HG03025 (cell line): ENCODE data around the gene THG1L.
"Not testable (repeated sequence)": the region's sequence is repeated elsewhere in the genome, so short reads cannot be mapped to it uniquely, and the experiment has no call there.

Experiments used
- ATAC-seq: cut with Tn5 transposase; IDR thresholded peaks from one replicate; pipeline ENCODE4 v1.9.1; 2021; ENCODE audit warnings: mild to moderate bottlenecking, moderate library complexity; ENCODE audit not compliant: unreplicated experiment, low FRiP score

THG1L gene

DNA sequence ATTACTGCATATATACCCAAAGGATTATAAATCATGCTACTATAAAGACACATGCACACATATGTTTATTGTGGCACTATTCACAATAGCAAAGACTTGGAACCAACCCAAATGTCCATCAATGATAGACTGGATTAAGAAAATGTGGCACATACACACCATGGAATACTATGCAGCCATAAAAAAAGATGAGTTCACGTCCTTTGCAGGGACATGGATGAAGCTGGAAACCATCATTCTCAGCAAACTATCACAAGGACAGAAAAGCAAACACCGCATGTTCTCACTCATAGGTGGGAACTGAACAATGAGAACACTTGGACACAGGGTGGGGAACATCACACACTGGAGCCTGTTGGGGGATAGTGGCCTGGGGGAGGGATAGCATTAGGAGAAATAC is 4.6 kb upstream of the THG1L start:
- not testable (repeated sequence) for ATAC-seq

DNA sequence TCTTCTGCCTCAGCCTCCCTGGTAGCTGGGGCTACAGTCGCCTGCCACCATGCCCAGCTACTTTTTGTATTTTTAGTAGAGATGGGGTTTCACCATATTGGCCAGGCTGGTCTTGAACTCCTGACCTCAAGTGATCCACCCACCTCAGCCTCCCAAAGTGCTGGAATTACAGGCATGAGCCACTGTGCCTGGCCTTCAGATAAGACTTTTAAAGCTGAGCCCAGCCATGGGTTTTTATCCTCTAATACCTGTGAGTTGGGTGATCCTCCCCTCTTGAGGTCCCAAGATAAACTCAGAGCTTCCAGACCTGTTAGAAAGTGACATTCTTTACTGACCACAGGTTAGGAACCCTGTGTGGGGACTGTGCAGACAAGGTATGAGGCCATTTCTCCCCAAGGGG is 3.4 kb upstream of the THG1L start:
- not testable (repeated sequence) for ATAC-seq

DNA sequence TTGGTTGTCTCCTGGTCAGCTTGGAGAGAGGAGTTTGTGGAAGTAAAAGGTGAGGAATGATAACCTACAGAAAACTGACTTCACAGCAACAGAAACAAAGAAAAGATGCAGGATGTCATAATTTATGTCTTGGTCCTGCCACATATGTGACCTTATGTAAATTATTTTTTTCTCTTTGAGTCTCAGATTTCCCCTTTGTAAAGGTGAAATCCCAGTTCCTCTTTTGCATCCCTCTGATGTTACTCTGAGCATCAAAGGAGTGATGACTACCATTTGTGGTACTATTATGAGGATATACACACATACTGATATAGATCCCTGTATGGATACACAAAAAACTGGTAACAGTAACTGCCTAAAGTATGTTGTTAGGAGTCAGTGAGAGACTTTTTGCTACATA is 1.4 kb upstream of the THG1L start:
- ATAC-seq = peak; percentile 62

DNA sequence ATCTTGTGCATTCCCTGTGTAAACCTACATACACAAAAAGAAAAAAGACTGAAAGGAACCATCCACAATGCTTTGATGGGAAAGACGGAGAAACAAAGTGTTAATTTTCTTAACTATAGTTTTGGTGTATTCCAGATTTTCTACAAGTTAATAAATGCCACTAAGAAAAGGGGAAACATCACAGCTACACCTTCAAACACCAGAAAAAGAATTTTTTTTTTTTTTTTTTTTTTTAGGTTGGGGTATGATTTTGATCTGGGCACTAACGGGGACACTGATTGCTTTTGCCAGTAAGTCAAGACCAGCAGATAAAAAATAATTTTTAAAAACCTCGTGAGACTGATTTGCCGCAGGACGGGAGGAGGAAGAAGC is 334 bp upstream of the THG1L start:
- no peak for ATAC-seq

DNA sequence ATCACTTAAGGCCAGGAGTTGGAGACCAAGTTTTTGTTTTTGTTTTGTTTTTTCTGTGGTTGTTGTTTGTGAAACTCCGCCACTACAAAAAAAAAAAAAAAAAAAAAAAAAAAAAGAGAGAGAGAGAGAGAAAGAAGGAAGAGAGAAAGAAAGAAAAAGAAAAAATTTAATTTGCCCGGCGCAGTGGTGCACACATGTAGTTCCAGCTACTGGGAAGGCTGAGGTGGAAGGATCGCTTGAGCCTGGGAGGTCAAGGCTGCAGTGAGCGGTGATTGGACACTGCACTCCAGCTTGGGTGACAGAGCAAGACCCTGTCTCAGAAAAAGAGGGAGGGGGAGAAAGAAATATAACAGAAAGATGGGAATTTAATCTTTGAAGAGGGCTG is 902 bp downstream of the THG1L start:
- ATAC-seq = no peak

DNA sequence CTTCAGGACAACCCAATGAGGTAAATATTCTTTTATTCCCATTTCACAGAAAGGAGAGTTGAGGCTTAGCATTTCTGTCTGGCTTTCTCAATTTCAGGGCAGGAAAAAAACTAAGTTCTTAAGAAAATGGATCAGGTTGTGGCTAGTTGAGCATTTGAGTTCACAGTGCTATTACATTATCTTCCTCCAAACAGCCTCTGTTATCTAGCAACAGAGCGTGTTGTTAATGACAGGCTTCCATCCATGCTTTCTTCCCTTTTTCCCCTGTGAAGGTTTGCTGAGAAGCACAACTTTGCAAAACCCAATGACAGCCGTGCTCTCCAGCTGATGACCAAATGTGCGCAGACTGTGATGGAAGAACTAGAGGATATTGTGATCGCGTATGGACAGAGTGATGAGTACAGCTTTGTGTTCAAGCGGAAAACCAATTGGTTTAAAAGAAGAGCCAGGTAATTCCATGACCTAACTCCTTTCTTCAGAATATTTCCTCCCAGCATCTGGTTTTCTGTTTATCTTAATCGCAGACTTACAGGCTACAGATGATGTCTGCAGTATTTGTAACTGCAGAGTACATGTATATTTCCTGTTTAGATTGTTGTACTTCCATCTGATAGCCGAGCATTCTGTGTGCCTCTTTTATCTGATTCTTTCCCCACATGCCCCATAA is 1.5 kb downstream of the THG1L start:
- no peak for ATAC-seq

DNA sequence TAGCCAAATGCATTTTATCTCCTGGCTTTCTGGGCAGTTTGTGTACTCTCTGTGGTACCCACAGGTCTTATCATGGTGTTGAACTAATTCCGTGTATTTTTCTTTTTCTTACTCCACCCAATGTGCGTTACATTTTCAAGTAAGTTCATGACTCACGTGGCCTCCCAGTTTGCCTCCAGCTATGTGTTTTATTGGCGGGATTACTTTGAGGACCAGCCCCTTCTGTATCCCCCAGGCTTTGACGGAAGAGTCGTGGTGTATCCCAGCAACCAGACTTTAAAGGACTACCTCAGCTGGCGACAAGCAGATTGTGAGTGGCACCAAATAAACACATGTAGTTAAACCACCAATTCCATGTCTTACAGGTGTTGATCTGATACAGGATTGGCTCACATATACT is 3.2 kb downstream of the THG1L start:
- no peak for ATAC-seq

DNA sequence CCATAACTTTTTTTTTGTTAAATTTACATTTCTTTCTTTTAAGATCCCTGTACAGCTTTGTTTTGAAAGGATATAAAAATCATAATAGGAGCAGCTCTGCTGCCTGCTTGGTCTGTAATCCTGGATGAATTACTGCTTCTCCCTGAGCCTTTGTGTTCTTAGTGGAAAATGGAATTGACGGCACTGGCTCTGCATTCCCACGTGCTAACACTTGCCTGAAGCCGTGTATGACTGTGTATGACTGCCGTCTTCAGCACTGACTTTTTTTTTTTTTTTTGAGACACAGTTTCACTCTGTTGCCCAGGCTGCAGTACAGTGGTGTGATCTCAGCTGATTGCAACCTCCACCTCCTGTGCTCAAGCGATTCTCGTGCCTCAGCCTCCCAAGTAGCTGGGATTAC is 4.8 kb downstream of the THG1L start:
- no peak for ATAC-seq

DNA sequence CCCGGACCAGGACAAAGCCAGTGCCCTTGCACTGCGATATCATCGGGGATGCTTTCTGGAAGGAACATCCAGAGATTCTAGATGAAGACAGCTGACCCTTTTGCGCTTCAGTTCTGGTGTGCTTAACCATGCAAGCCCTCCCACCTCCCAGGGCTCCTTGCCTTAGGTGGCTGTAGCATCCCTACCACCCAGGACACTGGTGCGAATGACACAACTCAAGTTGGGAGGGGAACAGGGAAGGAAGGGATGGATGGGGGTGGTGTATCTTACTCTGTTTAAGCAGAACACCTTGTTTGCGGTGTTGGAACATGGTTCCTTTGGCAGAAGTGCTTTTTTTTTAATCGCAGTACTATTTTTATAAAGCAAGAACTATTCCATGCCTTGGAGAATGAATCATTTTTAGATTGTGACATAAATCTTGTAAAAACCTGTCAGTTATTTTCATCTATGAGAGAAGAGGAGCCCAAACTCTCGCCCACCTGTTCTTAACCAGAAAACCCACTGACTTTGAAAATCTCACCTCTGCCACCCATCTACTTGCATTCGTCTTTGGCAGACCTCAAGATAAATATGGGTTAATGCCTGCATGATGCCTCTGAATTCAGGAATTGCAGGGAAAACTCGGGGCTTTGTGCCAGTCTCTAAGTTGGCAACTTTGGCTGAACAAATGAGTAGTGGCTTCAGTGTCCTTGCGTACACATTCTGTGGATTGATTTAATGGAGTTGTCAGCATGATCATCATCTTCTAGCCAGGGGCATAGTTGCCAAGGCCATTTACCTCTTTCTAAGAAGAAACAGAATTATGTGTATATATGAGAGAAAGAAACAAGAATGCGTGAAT is 8.4 kb downstream of the THG1L start:
- ATAC-seq = no peak

DNA sequence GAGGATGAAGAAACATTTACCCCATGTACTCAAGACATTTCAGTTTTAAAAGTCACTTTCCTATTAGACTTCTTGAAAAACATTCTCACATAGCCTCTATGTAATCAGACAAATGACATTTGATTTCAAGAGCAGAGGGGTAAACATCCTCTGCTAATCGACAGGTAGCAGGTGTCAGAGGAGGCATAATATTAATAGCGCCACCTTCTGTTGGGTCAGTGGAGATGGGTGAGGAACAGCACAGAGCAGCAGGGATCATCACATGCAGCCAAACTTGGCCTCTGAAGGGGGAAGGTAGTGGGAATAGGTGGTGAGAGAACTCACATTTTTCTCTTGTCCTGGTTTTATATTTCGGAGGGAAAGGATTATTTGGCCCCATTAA is 9.0 kb downstream of the THG1L start:
- no peak for ATAC-seq

DNA sequence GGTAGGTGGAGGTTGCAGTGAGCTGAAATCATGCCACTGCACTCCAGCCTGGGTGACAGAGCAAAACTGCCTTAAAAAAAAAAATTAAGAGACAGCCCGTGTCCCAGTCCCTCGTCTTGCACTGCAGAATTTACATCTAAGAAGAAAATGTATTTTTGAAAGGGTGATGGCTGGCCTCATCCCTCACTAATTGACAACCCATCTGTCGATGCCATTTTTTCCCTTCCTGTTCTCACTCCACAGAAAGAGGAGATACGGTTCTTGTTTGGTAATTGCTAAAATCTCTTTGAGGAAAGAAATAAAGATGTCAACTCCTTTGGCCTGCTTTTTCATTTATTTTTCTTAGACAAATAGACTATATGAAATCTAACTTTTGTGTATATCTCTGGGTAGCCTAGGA is 9.9 kb downstream of the THG1L start:
- ATAC-seq = no peak

DNA sequence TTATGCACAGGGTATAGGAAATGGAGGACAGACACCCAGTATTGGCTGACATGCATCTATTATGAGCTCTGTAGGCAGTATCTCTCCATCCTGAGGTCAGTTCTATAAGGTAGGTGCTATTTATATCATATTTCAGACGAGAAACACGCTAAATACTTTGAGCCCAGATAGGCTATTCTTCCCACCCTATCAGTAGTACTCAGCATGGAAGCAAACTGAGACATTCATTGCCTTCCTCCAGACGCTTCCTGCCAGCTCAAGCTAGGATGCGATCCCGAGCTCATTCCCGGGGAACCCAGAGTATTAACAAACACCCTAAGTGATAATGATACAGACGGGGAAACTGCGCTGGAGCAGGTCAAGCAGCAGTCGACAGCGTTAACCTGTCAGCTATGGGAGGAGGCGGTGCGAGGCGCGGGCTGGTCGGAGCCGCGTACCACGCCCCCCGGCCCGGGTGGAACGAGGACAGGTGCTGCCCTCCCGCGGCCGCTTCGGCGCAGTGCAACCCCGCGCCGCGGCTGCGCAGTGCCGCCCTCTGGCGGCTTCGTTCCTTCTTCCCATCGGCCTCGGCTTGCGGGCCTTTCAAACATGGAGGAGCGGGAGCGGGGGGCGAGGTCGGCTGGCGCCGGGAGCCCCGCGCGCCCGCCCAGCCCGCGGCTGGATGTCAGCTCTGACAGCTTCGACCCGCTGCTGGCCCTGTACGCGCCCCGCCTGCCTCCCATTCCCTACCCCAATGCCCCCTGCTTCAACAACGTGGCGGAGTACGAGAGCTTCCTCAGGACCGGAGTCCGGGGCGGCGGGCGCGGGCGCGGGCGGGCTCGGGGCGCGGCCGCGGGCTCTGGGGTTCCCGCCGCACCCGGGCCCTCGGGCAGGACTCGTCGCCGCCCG is 12.2 kb downstream of the THG1L start, which contains the start of gene LSM11:
TSS of gene LSM11 (plus strand) at position 550 of the 888 bp plus-strand sequence. CDS start at position 589, 39 bp downstream.
- peak; percentile 80 for ATAC-seq

DNA sequence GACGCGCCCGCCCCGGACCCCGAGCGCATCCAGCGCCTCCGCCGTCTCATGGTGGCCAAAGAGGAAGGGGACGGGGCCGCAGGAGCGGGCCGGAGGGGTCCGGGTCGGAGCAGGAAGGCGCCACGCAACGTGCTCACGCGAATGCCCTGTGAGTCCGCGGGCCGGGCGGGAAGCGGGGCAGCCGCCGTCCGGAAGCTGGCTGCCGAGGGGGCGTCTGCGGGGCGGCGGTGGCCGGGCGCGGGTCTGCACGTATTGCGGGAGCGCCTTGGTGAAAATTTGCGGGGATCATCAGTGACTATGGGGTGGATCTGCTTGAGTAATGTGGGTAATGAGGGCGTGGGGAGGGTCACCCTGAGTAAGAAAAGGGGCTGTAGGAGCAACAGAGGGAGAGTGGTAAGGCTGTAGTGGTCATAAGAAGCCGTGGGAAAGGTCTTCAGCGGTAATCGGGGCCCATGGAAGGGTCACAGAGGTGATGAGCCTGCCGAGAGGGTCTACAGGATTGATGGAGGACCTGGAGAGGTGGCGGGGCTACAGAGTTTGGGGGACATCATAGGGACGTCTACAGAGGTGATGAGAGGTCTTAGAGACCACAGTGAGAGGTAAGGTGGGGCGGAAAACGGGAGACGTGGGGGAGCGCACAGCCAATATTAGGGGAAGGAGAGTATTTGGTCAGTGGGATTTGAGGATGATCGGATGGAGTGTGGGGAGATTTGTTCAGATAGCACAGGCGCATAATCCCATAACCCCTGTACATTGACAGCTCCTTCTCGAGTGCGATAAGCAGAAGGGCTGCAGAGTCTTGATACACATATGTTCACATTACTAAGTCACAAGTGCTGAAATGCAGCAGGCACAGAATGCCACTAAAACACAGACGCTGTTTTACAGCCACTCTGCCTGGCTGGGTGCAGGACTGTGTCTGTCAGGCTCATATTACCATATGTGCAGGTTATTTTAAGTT is 13.1 kb downstream of the THG1L start:
- ATAC-seq = peak; percentile 26

DNA sequence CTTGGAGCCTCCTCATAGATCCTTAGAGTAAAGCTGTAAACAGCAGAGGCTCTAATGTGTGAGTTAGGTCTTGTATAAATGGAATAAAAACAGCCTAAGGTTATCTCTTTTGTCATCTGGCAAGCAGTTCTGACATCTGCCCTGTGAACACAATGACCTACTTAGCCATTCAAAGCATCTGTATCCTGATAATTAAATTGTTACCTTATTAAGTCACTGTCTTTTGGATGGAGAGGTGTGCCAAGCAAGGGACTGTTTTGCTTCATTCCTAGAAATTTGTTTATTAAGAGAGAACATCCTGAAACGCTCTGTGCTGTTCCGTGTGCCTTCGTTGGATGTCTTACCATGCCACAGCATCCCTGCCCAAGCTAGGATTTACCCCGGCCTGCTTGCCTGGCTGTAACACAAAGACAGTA is 13.8 kb downstream of the THG1L start:
- ATAC-seq = no peak

DNA sequence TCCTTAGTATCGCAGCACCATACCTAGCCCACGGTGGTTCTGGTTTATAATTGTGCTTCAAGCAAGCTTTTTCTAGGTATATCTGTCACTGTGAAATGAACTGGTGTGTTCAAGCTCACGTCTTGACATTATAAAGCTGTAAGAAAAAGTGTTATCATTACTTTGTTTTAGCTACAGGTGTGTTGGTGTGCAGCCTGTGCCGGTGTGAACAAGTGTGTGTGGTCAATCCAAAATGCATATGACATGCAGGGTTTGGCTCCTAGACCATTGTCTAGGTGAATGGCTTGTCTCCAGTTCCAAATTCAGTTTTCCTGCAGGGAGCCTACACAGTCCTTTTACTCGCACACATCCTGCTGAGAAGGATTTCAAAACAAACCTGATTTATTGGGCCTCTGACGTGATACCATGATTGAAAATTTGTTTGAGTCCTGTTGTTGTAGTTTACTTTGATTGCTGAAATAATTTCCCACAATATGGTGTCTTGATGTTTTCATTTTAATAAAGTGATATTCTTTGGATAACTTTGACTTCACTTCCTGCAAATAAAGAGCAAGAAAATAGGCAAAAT is 16.0 kb downstream of the THG1L start:
- no peak for ATAC-seq

DNA sequence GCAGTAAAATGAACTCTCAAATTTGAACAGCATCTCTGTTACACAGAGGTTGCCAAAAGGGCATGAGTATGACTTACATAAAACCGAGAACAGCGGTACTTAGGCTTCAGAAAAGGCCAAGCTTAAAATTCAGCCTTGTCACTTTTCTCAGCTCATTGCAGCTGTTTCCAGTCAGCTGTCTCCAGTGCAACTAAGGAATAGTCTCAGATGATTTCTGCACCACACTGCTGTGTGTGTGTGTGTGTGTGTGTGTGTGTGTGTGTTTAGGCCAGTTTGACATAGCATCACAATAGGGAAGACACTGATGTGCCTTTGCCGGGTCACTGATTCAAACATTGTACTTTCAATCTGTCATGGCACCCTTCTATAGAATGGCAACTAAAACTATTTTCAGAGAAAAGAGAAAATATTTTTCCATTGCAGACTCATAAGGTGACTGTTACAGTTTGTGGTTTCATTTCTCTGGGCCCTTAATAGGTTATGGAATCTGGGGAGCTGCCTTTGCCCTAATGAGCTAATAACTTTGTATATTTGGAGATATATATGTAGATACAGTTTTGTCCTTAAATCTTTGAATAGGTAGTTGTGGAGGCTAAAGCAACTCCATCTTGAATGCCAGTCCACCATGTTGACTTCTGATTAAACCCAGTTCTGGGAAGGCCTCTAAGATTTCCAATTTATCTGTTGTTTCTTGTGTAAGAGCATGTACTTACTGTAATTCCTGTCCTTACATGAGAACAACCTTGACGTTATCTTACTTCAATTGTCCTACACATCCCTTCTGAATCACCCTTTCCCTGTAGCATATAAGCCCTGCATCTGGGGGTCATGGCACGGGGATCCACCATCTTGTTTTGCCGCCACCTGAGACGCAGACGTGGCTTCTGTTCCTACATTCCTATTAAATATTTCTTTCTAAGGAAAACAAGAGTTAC is 16.8 kb downstream of the THG1L start:
- ATAC-seq = no peak

DNA sequence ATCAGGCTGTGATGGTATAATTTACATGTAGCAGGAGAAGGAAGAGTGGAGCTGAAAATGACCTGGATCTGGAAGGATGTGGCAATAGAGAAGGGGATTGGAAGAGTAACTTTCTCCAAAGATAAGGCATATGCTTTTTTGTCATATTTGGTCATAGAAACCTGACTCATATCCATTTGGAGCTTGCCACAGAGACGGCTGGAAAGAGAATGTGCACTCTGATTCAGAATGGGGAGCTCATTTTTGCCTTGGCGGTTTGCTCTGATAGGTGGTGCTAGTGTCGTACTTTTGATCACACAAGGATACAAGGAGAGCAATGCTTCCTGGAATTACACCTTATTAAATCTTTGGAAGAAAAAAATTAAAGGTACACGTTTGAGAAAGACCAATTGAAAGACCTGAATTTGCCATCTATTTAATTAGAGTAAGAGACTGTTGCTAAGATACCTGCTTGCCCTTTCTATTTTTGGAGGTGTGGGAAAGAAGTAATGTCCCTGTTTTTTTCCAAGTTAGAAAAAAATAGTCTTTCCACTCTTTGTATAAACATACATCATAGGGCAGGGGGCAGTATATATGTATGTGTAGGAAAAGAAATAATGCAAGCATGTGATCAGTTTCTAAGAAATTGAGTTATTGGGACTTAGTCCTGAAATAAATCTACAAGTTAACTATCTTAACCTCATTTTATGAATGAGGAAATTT is 17.7 kb downstream of the THG1L start:
- ATAC-seq = no peak

DNA sequence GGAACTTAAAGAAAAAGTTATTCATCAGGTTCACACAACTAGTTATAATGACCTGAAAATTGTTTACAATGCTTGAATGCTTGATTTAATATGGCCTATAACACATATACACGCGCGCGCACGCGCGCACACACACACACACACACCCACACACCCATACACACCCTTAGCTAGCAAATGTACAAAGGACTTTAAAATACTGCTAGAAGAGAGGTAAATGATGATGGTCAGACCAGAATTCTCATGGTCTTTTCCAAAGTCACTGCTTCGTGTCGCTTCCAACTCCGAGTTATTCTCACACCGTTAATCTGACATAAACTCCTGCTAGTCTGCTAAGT is 18.2 kb downstream of the THG1L start:
- no peak for ATAC-seq
